HG02642 (cell line): ENCODE results near the gene AGBL1.
"Not testable (repeated sequence)": the region's sequence is repeated elsewhere in the genome, so short reads cannot be mapped to it uniquely, and the experiment has no call there.

Experiments used
- ATAC-seq: cut with Tn5 transposase; IDR thresholded peaks from one replicate; pipeline ENCODE4 v1.9.1; 2021; ENCODE audit warnings: mild to moderate bottlenecking; ENCODE audit not compliant: unreplicated experiment, poor library complexity

The AGBL1 gene

GRCh38 chr15:86964271-86964670 lies 884.6 kb downstream of the AGBL1 start:
- no peak for ATAC-seq

GRCh38 chr15:86968244-86968643 lies 888.6 kb downstream of the AGBL1 start:
- no peak for ATAC-seq

- ATAC-seq = no peak
These were observed 889.7 kb downstream of the AGBL1 start for GRCh38 chr15:86969364-86969763.

- no peak for ATAC-seq
These were observed 893.7 kb downstream of the AGBL1 start for GRCh38 chr15:86973284-86973844.

GRCh38 chr15:86988033-86988432 lies 908.4 kb downstream of the AGBL1 start:
- no peak for ATAC-seq

- ATAC-seq = no peak
These were observed 942.1 kb downstream of the AGBL1 start for GRCh38 chr15:87021751-87022150.

GRCh38 chr15:87031540-87032230 lies 952.0 kb downstream of the AGBL1 start:
- ATAC-seq = no peak

- no peak for ATAC-seq
These were observed 952.6 kb downstream of the AGBL1 start for GRCh38 chr15:87032295-87032694.

- no peak for ATAC-seq
These were observed 953.4 kb downstream of the AGBL1 start for GRCh38 chr15:87033056-87033455.

- ATAC-seq = no peak
These were observed 955.2 kb downstream of the AGBL1 start for GRCh38 chr15:87034886-87035285.

- ATAC-seq = no peak
These were observed 958.7 kb downstream of the AGBL1 start for GRCh38 chr15:87038404-87038803.

GRCh38 chr15:87042619-87043018 lies 962.9 kb downstream of the AGBL1 start:
- not testable (repeated sequence) for ATAC-seq

GRCh38 chr15:87045746-87046145 lies 966.1 kb downstream of the AGBL1 start:
- ATAC-seq = no peak

- no peak for ATAC-seq
These were observed 967.7 kb downstream of the AGBL1 start for GRCh38 chr15:87047203-87047965.
